ENCODE measurements around the gene HEXB. TPM values are rescaled to one million over a fixed set of nuclear protein-coding genes. Genes with fewer than 3 reads are reported as not detected.

The HEXB gene
- total RNA-seq, 1 experiment from 2014 or later = 56.3 TPM

GRCh38 chr5:74660873-74661272 is 24.2 kb upstream of the HEXB start:
- Mint-ChIP-seq H3K4me1 (peaks cover 0 to 4% of the 10 kb centered on the region in 2 experiments; a peak in 1 of 4 replicates), H3K27ac (no peak overlapping the region), H3K36me3 (ENCODE audit: insufficient read depth in 1 of 3, low read depth in 3 of 3) (peaks cover 0 to 8% (median 0%) of the 10 kb centered on the region in 3 experiments; a peak in 2 of 7 replicates), H3K4me3 (no peak overlapping the region), H3K27me3 (ENCODE audit: low read depth) (no peaks in the 10 kb centered on the region), H3K9me3 (peaks cover 6 to 7% of the 10 kb centered on the region in 2 experiments; a peak in 3 of 5 replicates)
- Histone ChIP-seq H4K5ac (ENCODE audit: insufficient read length, low read depth, low read length) (no peak overlapping the region), H3K18ac (ENCODE audit: insufficient read length, low read depth, low read length) (no peak overlapping the region), H2BK15ac (ENCODE audit: low read depth, low read length) (no peak overlapping the region), H3K4me1 (ENCODE audit: insufficient read depth, low read length) (no peaks in the 10 kb centered on the region), H3K23ac (ENCODE audit: insufficient read length, low read depth, low read length) (no peak overlapping the region), H3K4me2 (ENCODE audit: insufficient read depth, insufficient read length, low read length) (no peak overlapping the region), H3K27ac (ENCODE audit: insufficient read length, low read depth, low read length) (no peak overlapping the region), H3K79me2 (ENCODE audit: insufficient read depth, low read length) (no peaks in the 10 kb centered on the region), H3K14ac (ENCODE audit: insufficient read depth, low read length) (no peak overlapping the region), H2BK5ac (ENCODE audit: insufficient read length, low read length) (no peak overlapping the region), H3K9me3 (ENCODE audit: control insufficient read depth, low read depth, low read length) (no peaks in the 10 kb centered on the region), H2BK12ac (ENCODE audit: insufficient read length, low read depth, low read length) (no peak overlapping the region), H2AK5ac (ENCODE audit: insufficient read length, low read length) (no peak overlapping the region), H4K91ac (ENCODE audit: insufficient read length, low read depth, low read length) (no peak overlapping the region), H3K23me2 (ENCODE audit: insufficient read length, low read depth, low read length, poor library complexity, severe bottlenecking) (no peaks in the 10 kb centered on the region), H3K9ac (ENCODE audit: extremely low read depth, insufficient read length, low read length) (no peak overlapping the region), H3K27me3 (ENCODE audit: insufficient read depth, low read length) (no peaks in the 10 kb centered on the region), H2AFZ (ENCODE audit: low read length) (no peak overlapping the region), H3T11ph (ENCODE audit: low read length) (no peak overlapping the region), H2BK120ac (ENCODE audit: low read depth, low read length, poor library complexity, severe bottlenecking) (no peak overlapping the region), H3K79me1 (ENCODE audit: insufficient read depth, low read depth, low read length, poor library complexity, severe bottlenecking) (no peaks in the 10 kb centered on the region), H2BK20ac (ENCODE audit: low read depth, low read length, poor library complexity, severe bottlenecking) (no peak overlapping the region), H3K56ac (ENCODE audit: insufficient read length, low read depth, low read length) (no peak overlapping the region), H4K8ac (replicated peaks; ENCODE audit: insufficient read length, low read depth, low read length) (no peak overlapping the region), H4K20me1 (ENCODE audit: control insufficient read depth, insufficient read depth, insufficient read length) (no peaks in the 10 kb centered on the region), H3K4ac (ENCODE audit: low read depth, low read length) (no peak overlapping the region)
- no peak for TF ChIP-seq CTCF (conservative IDR thresholded peaks at IDR 0.05)
- WGBS (ENCODE audit: extremely low coverage, insufficient read length, low lambda C conversion rate) = no CpG with 5 or more reads among the region's 5 CpGs
- DNase-seq = no peak

Measured in H9 (cell line).